WTC11 (cell line): ENCODE data around the gene SLC25A12. TPM values are rescaled to one million over a fixed set of nuclear protein-coding genes. Genes with fewer than 3 reads are reported as not detected.

Source experiments
- ATAC-seq: fragments of 200-7000 bp; cut with Tn5 transposase; 2 replicates; pipeline ENCODE4 v1.10.0; 2021; ENCODE audit warnings: mild to moderate bottlenecking, moderate library complexity
- CTCF ChIA-PET: fragments of 300-600 bp; sonication (Branson Sonifier 250); formaldehyde crosslinking; loops from one replicate; lab custom pipeline; 2021; ENCODE audit warnings: antibody characterized with exemption; lab: Charles Lee
- POLR2A ChIA-PET: fragments of 350-600 bp; sonication (Branson Sonifier 250); formaldehyde crosslinking; loops from one replicate; lab custom pipeline; 2021; ENCODE audit warnings: antibody characterized with exemption; lab: Charles Lee
- DNase-seq: peaks from one replicate; pipeline ENCODE4 v3.0.0; 2021; ENCODE audit warnings: low spot score
- H3K27ac Mint-ChIP-seq: 2 replicates; pipeline ENCODE4 v1.8.0; 2021; ENCODE audit warnings: mixed read lengths
- H3K27me3 Mint-ChIP-seq: 2 replicates; pipeline ENCODE4 v1.8.0; 2021; ENCODE audit warnings: low read depth, mild to moderate bottlenecking, moderate library complexity, mixed read lengths
- H3K36me3 Mint-ChIP-seq: 2 replicates; pipeline ENCODE4 v1.8.0; 2021; ENCODE audit warnings: mixed read lengths
- H3K4me1 Mint-ChIP-seq: 2 replicates; pipeline ENCODE4 v1.8.0; 2022; ENCODE audit warnings: mixed read lengths
- H3K4me3 Mint-ChIP-seq: 2 replicates; pipeline ENCODE4 v1.8.0; 2021; ENCODE audit warnings: mild to moderate bottlenecking, moderate library complexity, mixed read lengths
- H3K9me3 Mint-ChIP-seq: 2 replicates; pipeline ENCODE4 v1.8.0; 2021; ENCODE audit warnings: mixed read lengths
- ATF2 ChIP-seq: sonication (generic); formaldehyde crosslinking; IDR thresholded peaks from 2 replicates; pipeline ENCODE4 v1.8.1; 2022; ENCODE audit warnings: low read depth, missing genetic modification reagents, borderline replicate concordance
- ATF3 ChIP-seq: sonication (generic); formaldehyde crosslinking; conservative IDR thresholded peaks from 2 replicates; pipeline ENCODE4 v1.8.1; 2022; ENCODE audit warnings: mild to moderate bottlenecking, missing genetic modification reagents
- CDX4 ChIP-seq: fragments of 250-450 bp; sonication (Bioruptor Pico); IDR thresholded peaks from 2 replicates; pipeline ENCODE4 v1.9.0; 2021; ENCODE audit warnings: moderate library complexity, mild to moderate bottlenecking, inconsistent platforms, borderline replicate concordance
- CREB1 ChIP-seq: sonication (generic); formaldehyde crosslinking; IDR thresholded peaks from 2 replicates; pipeline ENCODE4 v1.8.0; 2023; ENCODE audit warnings: mild to moderate bottlenecking, missing genetic modification reagents
- E2F5 ChIP-seq: sonication (generic); formaldehyde crosslinking; IDR thresholded peaks from 2 replicates; pipeline ENCODE4 v1.8.1; 2022; ENCODE audit warnings: mild to moderate bottlenecking, moderate library complexity, missing genetic modification reagents
- EMX1 ChIP-seq: fragments of 250-450 bp; sonication (Bioruptor Pico); IDR thresholded peaks from 2 replicates; pipeline ENCODE4 v1.8.0; 2021; ENCODE audit warnings: mild to moderate bottlenecking
- ESRRA ChIP-seq: sonication (generic); formaldehyde crosslinking; IDR thresholded peaks from 2 replicates; pipeline ENCODE4 v1.8.1; 2022; ENCODE audit warnings: mild to moderate bottlenecking, missing genetic modification reagents, borderline replicate concordance
- FOXP1 ChIP-seq: sonication (generic); formaldehyde crosslinking; IDR thresholded peaks from 2 replicates; pipeline ENCODE4 v1.8.0; 2022; ENCODE audit warnings: missing genetic modification reagents, mild to moderate bottlenecking, moderate library complexity, borderline replicate concordance
- GABPB1 ChIP-seq: sonication (generic); formaldehyde crosslinking; IDR thresholded peaks from 2 replicates; pipeline ENCODE4 v1.8.1; 2023; ENCODE audit warnings: mild to moderate bottlenecking, missing genetic modification reagents
- IRF2 ChIP-seq: sonication (generic); formaldehyde crosslinking; IDR thresholded peaks from 2 replicates; pipeline ENCODE4 v1.8.0; 2022; ENCODE audit warnings: low read depth, missing genetic modification reagents, borderline replicate concordance
- MXD4 ChIP-seq: fragments of 250-450 bp; sonication (Bioruptor Pico); IDR thresholded peaks from 2 replicates; pipeline ENCODE4 v1.8.0; 2021; ENCODE audit warnings: mild to moderate bottlenecking, moderate library complexity, borderline replicate concordance
- MYBL2 ChIP-seq: sonication (generic); formaldehyde crosslinking; IDR thresholded peaks from 2 replicates; pipeline ENCODE4 v1.8.1; 2023; ENCODE audit warnings: mild to moderate bottlenecking, moderate library complexity, missing genetic modification reagents
- NFE2L1 ChIP-seq: sonication (generic); formaldehyde crosslinking; IDR thresholded peaks from 2 replicates; pipeline ENCODE4 v1.8.1; 2023; ENCODE audit warnings: missing genetic modification reagents
- PRRX2 ChIP-seq: fragments of 250-450 bp; sonication (Bioruptor Pico); IDR thresholded peaks from 2 replicates; pipeline ENCODE4 v1.8.0; 2021; ENCODE audit warnings: mild to moderate bottlenecking
- SMAD4 ChIP-seq: sonication (generic); formaldehyde crosslinking; IDR thresholded peaks from 2 replicates; pipeline ENCODE4 v1.8.0; 2022; ENCODE audit warnings: mild to moderate bottlenecking, missing genetic modification reagents
- SOX15 ChIP-seq: fragments of 250-450 bp; sonication (Bioruptor Pico); IDR thresholded peaks from 2 replicates; pipeline ENCODE4 v1.9.0; 2021; ENCODE audit warnings: mild to moderate bottlenecking
- TCF7 ChIP-seq: sonication (generic); formaldehyde crosslinking; IDR thresholded peaks from 2 replicates; pipeline ENCODE4 v1.8.0; 2022; ENCODE audit warnings: mild to moderate bottlenecking, low read depth, missing genetic modification reagents, moderate library complexity
- TEAD1 ChIP-seq: sonication (generic); formaldehyde crosslinking; IDR thresholded peaks from 2 replicates; pipeline ENCODE4 v1.8.0; 2022; ENCODE audit warnings: mild to moderate bottlenecking, missing genetic modification reagents
- ZMAT4 ChIP-seq: fragments of 250-450 bp; sonication (Bioruptor Pico); IDR thresholded peaks from 2 replicates; pipeline ENCODE4 v1.9.0; 2021; ENCODE audit warnings: mild to moderate bottlenecking
- ZNF121 ChIP-seq: sonication (generic); formaldehyde crosslinking; IDR thresholded peaks from 2 replicates; pipeline ENCODE4 v1.8.0; 2023; ENCODE audit warnings: missing genetic modification reagents
- ZNF138 ChIP-seq: sonication (generic); formaldehyde crosslinking; conservative IDR thresholded peaks from 2 replicates; pipeline ENCODE4 v1.8.1; 2022; ENCODE audit warnings: mild to moderate bottlenecking, moderate library complexity, missing genetic modification reagents
- ZNF281 ChIP-seq: sonication (generic); formaldehyde crosslinking; IDR thresholded peaks from 2 replicates; pipeline ENCODE4 v1.8.0; 2023; ENCODE audit warnings: mild to moderate bottlenecking, missing genetic modification reagents
- ZNF317 ChIP-seq: sonication (generic); formaldehyde crosslinking; IDR thresholded peaks from 2 replicates; pipeline ENCODE4 v1.8.1; 2023; ENCODE audit warnings: low read depth, mild to moderate bottlenecking, moderate library complexity, missing genetic modification reagents, borderline replicate concordance
- ZNF423 ChIP-seq: fragments of 250-450 bp; sonication (Bioruptor Pico); IDR thresholded peaks from 2 replicates; pipeline ENCODE4 v2.1.2; 2022; ENCODE audit warnings: mild to moderate bottlenecking, moderate library complexity
- ZNF512 ChIP-seq: sonication (generic); formaldehyde crosslinking; IDR thresholded peaks from 2 replicates; pipeline ENCODE4 v1.8.1; 2022; ENCODE audit warnings: missing genetic modification reagents, borderline replicate concordance
- ZSCAN18 ChIP-seq: fragments of 250-450 bp; sonication (Bioruptor Pico); IDR thresholded peaks from 2 replicates; pipeline ENCODE4 v2.1.2; 2022; ENCODE audit warnings: mild to moderate bottlenecking, moderate library complexity
- total RNA-seq: library from RNA; stranded (reverse); gene quantifications from 3 replicates; pipeline ENCODE4 v1.2.3, GENCODE V29; 2021

SLC25A12 gene
- total RNA-seq, 1 experiment from 2014 or later: 9.0 TPM

GRCh38 chr2:171745141-171745540, 148.9 kb downstream of the SLC25A12 start:
- Mint-ChIP-seq H3K4me1 (no peaks in the 10 kb centered on the region), H3K27ac (no peak overlapping the region), H3K9me3 (no peaks in the 10 kb centered on the region), H3K27me3 (no peaks in the 10 kb centered on the region), H3K4me3 (no peak overlapping the region), H3K36me3 (peaks cover 35% of the 10 kb centered on the region)
- CTCF ChIA-PET: no interaction called here
- TF ChIP-seq GABPB1 (CRISPR knock-in tag) (no peak), CREB1 (CRISPR knock-in tag) (no peak), ZNF423 (CRISPR knock-in tag) (no peak), ATF3 (CRISPR knock-in tag) (no peak), ESRRA (CRISPR knock-in tag) (no peak), ZSCAN18 (CRISPR knock-in tag) (no peak), TEAD1 (CRISPR knock-in tag) (no peak), SOX15 (CRISPR knock-in tag) (no peak), PRRX2 (CRISPR knock-in tag) (no peak)
- DNase-seq: no peak
- POLR2A ChIA-PET: no interaction called here
- ATAC-seq: no peak

- Mint-ChIP-seq H3K9me3 (0 out of 2 replicates have a peak, but pooled peaks cover 3% of the 10 kb centered on the region), H3K27ac (no peak overlapping the region), H3K4me1 (no peaks in the 10 kb centered on the region), H3K4me3 (no peak overlapping the region), H3K27me3 (no peaks in the 10 kb centered on the region), H3K36me3 (peaks cover 33% of the 10 kb centered on the region)
- no peak for DNase-seq
- CTCF ChIA-PET: no interaction called here
- no peak for ATAC-seq
- POLR2A ChIA-PET: no interaction called here
- TF ChIP-seq EMX1 (no peak), ZNF121 (CRISPR knock-in tag) (no peak), ZNF512 (CRISPR knock-in tag) (no peak), SMAD4 (CRISPR knock-in tag) (no peak), E2F5 (CRISPR knock-in tag) (no peak), ZNF138 (CRISPR knock-in tag) (no peak), NFE2L1 (no peak), ZNF281 (no peak), ATF2 (CRISPR knock-in tag) (no peak), ZNF423 (CRISPR knock-in tag) (no peak), MXD4 (CRISPR knock-in tag) (no peak), FOXP1 (CRISPR knock-in tag) (no peak), ZMAT4 (CRISPR knock-in tag) (no peak), ZNF317 (CRISPR knock-in tag) (no peak), IRF2 (CRISPR knock-in tag) (no peak), CREB1 (CRISPR knock-in tag) (no peak), MYBL2 (CRISPR knock-in tag) (no peak), TCF7 (no peak), CDX4 (CRISPR knock-in tag) (no peak)
Observed at GRCh38 chr2:171742760-171743159, 151.3 kb downstream of the SLC25A12 start.
